ENCODE results near the gene ZC3H8.
A peak's percentile ranks its signal among the peaks of the same experiment; 100 is the strongest.

The ZC3H8 gene

GRCh38 chr2:112262876-112263275 lies 8.0 kb upstream of the ZC3H8 start:
- Histone ChIP-seq H3K36me3 (ENCODE audit: insufficient read depth, low read length) (no peaks in the 10 kb centered on the region), H3K9ac (ENCODE audit: low read depth, low read length) (no peak overlapping the region), H3K4me3 (ENCODE audit: low read depth in 1 of 2, low read length in 2 of 2) (no peak overlapping the region), H3K4me2 (ENCODE audit: insufficient read depth, low read length) (no peak overlapping the region), H3K9me3 (ENCODE audit: insufficient read depth, low read length, severe bottlenecking) (peaks cover 8% of the 10 kb centered on the region), H3K79me2 (ENCODE audit: insufficient read depth, low read length) (no peaks in the 10 kb centered on the region), H3K27ac (ENCODE audit: low read length) (no peak overlapping the region), H3K4me1 (ENCODE audit: insufficient read depth, low read length) (peaks cover 6% of the 10 kb centered on the region; the same call in 1 of the 2 replicates), H2AFZ (ENCODE audit: low read depth, low read length) (no peak overlapping the region), H4K20me1 (ENCODE audit: insufficient read depth, low read length) (no peaks in the 10 kb centered on the region), H3K27me3 (ENCODE audit: insufficient read depth, low read length, poor library complexity) (no peaks in the 10 kb centered on the region)
- ATAC-seq (ENCODE audit: insufficient read depth, low read depth) (no peak), DNase-seq (no peak)
- TF ChIP-seq EZH2 (IDR thresholded peaks at IDR 0.05; ENCODE audit: borderline replicate concordance, low read depth, low read length, severe bottlenecking) (no peak), CTCF (IDR thresholded peaks at IDR 0.05; ENCODE audit: borderline replicate concordance, extremely low read depth, low read length, poor library complexity, severe bottlenecking) (no peak)

GRCh38 chr2:112260295-112260625 lies 5.4 kb upstream of the ZC3H8 start:
- Histone ChIP-seq H3K4me2 (ENCODE audit: insufficient read depth, low read length) (no peak overlapping the region), H3K4me3 (ENCODE audit: low read depth in 1 of 2, low read length in 2 of 2) (no peak overlapping the region), H3K27me3 (ENCODE audit: insufficient read depth, low read length, poor library complexity) (no peaks in the 10 kb centered on the region), H4K20me1 (ENCODE audit: insufficient read depth, low read length) (no peaks in the 10 kb centered on the region), H3K36me3 (ENCODE audit: insufficient read depth, low read length) (no peaks in the 10 kb centered on the region), H2AFZ (ENCODE audit: low read depth, low read length) (peak overlapping the region; percentile 87), H3K9me3 (ENCODE audit: insufficient read depth, low read length, severe bottlenecking) (peaks cover 8% of the 10 kb centered on the region), H3K27ac (ENCODE audit: low read length) (no peak overlapping the region), H3K79me2 (ENCODE audit: insufficient read depth, low read length) (no peaks in the 10 kb centered on the region), H3K9ac (ENCODE audit: low read depth, low read length) (no peak overlapping the region), H3K4me1 (ENCODE audit: insufficient read depth, low read length) (peaks cover 13% of the 10 kb centered on the region)
- no peak for ATAC-seq (ENCODE audit: insufficient read depth, low read depth)
- no peak for DNase-seq
- TF ChIP-seq CTCF (IDR thresholded peaks at IDR 0.05; ENCODE audit: borderline replicate concordance, extremely low read depth, low read length, poor library complexity, severe bottlenecking) = no peak
- TF ChIP-seq EZH2 (IDR thresholded peaks at IDR 0.05; ENCODE audit: borderline replicate concordance, low read depth, low read length, severe bottlenecking) = no peak

DNA sequence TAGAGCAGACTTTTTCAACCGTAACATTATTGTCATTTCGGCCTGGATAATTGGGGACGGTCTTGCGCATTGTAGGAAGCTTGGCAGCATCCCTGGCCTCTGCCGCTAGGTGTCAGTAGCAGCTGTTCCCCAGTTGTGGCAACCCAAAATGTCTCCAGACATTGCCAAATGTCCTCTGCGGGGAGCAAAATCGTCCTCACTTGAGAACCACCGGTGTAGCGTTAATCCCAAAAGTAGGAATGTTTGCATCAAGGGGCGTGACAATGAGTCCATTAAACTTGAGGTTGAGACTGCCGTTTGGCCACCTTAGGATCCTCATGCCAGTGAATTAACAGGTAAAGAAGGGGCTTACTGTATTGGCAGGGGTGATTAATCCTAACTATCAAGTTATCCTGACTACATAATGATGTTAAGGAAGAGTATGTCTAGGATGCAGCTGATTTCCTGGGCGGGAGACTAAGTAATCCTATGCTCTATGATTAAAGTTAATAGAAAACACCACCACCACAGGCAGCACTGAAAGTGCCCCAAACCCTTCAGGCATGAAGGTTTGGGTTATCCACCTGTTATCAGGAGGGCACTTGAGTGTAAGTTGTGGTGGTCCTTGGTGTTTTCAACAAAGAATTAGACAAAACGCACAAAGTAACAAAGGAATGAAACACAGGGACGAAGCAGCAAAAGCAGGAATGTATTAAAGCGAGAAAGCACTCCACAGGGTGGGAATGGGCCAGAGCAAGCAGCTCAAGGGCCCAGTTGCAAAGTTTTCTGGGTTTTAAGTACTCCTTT lies 4.9 kb upstream of the ZC3H8 start:
- Histone ChIP-seq H3K27me3 (ENCODE audit: insufficient read depth, low read length, poor library complexity) (no peaks in the 10 kb centered on the region), H3K27ac (ENCODE audit: low read length) (no peak overlapping the region), H3K36me3 (ENCODE audit: insufficient read depth, low read length) (no peaks in the 10 kb centered on the region), H3K9me3 (ENCODE audit: insufficient read depth, low read length, severe bottlenecking) (peaks cover 8% of the 10 kb centered on the region), H3K79me2 (ENCODE audit: insufficient read depth, low read length) (peaks cover 1% of the 10 kb centered on the region; the same call in 1 of the 2 replicates), H3K9ac (ENCODE audit: low read depth, low read length) (no peak overlapping the region), H3K4me2 (ENCODE audit: insufficient read depth, low read length) (peak overlapping the region; percentile 32; the same call in 1 of the 2 replicates), H3K4me1 (ENCODE audit: insufficient read depth, low read length) (peaks cover 15% of the 10 kb centered on the region), H3K4me3 (ENCODE audit: low read depth in 1 of 2, low read length in 2 of 2) (no peak overlapping the region), H4K20me1 (ENCODE audit: insufficient read depth, low read length) (no peaks in the 10 kb centered on the region), H2AFZ (ENCODE audit: low read depth, low read length) (peak overlapping the region; percentile 87)
- peak; percentile 46 for ATAC-seq (ENCODE audit: insufficient read depth, low read depth)
- DNase-seq = peak; percentile 79
- TF ChIP-seq EZH2 (IDR thresholded peaks at IDR 0.05; ENCODE audit: borderline replicate concordance, low read depth, low read length, severe bottlenecking) = no peak
- TF ChIP-seq CTCF (IDR thresholded peaks at IDR 0.05; ENCODE audit: borderline replicate concordance, extremely low read depth, low read length, poor library complexity, severe bottlenecking) = peak; percentile 90
